DND-41 (cell line): Measurements from ENCODE around the gene NCOA3.
"Not testable (repeated sequence)": the region's sequence is repeated elsewhere in the genome, so short reads cannot be mapped to it uniquely, and the experiment has no call there.

ENCODE experiments used
- CTCF ChIP-seq: IDR thresholded peaks from 2 replicates; pipeline ENCODE4 v1.5.1; 2012; ENCODE audit warnings: borderline replicate concordance, low read length, moderate library complexity, mild to moderate bottlenecking; ENCODE audit not compliant: poor library complexity, severe bottlenecking; ENCODE audit errors: extremely low read depth
- EZH2 ChIP-seq: IDR thresholded peaks from 3 replicates; pipeline ENCODE4 v1.6.1; 2012; ENCODE audit warnings: borderline replicate concordance, low read depth, mild to moderate bottlenecking, moderate library complexity, low read length, inconsistent platforms; ENCODE audit not compliant: severe bottlenecking

- not testable (repeated sequence) for TF ChIP-seq CTCF, EZH2
Observed at GRCh38 chr20:47507275-47507981, 5.7 kb downstream of the NCOA3 start.
